Stimulated activated CD4-positive, alpha-beta T cell treated with anti-CD3 and anti-CD28 coated beads, Interleukin-12 subunit alpha, Interleukin-12 subunit beta, amount 100 ng/mL, for 48 hours (primary cell): ENCODE measurements around the gene MAML3.

Source experiments
- DNase-seq, 3 donors: peaks; one replicate each; pipeline ENCODE4 v3.0.0-alpha.2; 2020; ENCODE audit warnings: low read depth in 2 of 3, low spot score in 1 of 3

The MAML3 gene

GRCh38 chr4:140102421-140102820, 51.6 kb downstream of the MAML3 start:
- no peak for DNase-seq

- no peak for DNase-seq
Observed at GRCh38 chr4:140100771-140101170, 53.2 kb downstream of the MAML3 start.

DNA sequence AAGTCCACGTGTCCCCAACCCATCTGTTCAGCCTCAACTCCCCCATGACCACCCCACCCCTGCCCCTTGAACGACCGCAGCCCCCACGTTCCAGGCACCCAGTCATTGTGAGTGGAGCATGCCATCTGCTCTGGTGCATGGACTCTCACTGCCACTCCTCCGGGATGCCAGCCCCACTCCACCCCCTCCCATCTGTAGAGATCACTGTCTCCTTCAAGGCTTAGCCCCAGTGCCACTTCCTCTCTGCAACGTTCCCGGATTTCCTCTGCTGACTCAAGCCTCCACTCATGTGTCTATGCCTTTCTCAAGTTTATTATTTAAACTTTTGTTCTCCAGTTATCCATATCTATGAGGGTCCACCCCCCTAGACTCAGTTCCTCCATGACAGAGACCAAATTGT, 54.0 kb downstream of the MAML3 start:
- no peak for DNase-seq

DNA sequence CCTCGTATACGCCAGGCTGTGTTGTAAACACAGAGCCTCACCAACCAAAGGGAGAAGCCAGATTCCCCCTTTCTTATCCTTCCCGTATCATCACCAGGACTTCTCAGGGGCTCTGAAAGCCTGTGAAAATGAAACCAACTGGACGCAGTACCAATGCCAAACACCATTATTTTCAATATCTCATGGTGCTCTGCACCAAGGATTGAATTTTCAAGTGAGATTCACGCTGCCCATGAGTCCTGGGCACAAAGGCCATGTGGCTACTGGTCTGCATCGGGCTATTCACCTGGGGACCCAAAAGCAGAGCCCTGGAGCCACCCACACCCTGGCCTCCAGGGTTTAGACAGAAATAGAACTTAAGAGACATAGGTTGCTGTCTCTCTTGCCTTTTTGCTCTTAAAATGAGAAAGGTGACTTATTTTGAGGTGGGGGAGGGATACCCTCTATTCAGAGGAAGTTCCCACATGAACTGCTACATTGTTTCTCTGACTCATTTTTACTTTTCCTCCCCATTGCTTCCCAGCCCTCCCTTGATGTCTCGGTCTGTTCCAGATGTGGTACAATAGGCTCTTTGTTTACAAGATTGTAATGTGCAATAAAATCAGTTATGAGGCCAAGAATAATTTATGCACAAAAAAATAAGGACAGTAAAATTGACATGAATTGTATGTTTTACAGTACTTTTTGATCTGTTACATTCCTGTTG, 55.4 kb downstream of the MAML3 start:
- DNase-seq = no peak

- DNase-seq = no peak
Observed at GRCh38 chr4:140097572-140097971, 56.4 kb downstream of the MAML3 start.

GRCh38 chr4:140096921-140097320, 57.1 kb downstream of the MAML3 start:
- no peak for DNase-seq

GRCh38 chr4:140096483-140096861, 57.5 kb downstream of the MAML3 start:
- no peak for DNase-seq

DNA sequence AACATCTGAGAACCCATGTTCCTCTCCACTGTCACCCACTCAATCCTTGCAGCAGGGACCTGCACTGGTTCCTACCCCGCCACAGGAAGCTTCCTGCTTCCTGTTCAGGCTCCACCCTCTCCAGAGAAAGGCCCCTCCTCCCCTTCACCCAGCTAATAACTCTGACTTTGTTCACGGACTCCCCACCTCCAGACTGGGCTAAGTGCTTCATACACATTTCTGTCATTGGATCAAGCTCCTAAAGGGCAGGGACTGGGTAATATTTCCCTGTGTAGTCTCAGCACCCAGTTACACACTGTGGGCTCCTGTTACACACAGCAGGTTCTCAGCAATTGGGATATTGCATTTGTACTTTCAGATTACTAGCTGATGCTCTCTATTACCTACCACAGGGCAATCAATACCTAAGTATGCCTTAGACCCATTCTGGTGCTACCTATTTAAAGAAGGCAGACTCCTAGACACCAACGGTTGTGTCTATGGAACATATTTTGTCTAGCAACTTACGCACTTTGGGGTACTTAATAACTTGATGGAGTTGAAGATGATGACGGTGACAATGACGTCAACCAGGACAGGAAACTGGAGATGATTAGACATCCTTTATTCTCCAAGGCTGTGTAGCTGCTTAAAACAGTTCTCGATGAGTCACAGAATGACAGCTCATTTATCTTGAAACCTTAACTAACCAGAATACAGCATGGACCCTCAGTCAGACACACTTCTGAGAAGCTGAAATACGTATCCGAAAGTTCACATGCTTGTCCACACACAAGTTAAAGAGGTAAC, 58.1 kb downstream of the MAML3 start:
- peak; percentile 42 to 72 (median 48) for DNase-seq

GRCh38 chr4:140094438-140095420, 59.3 kb downstream of the MAML3 start:
- peak; percentile 38 to 48 (median 39) for DNase-seq

GRCh38 chr4:140092094-140092851, 61.7 kb downstream of the MAML3 start:
- DNase-seq = no peak

DNA sequence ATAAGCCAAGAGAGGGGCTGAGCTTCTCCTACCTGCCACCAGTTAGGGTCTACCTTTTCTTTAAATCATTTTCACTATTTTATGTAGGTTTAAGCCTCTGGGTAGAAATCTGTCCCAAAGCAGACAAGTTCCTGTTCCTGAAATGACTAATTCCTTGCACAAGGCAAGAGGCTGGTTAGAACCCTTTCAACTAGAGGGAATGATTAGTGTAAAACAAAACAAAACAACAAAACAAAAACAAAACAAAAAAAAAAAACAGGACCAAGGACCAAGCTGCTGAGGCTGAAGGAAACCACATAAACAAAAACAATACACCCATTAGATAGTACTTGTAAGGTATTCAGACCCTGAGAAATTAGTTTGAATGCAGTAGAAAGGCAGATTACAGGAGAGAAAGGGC, 62.7 kb downstream of the MAML3 start:
- no peak for DNase-seq

GRCh38 chr4:140090215-140090731, 63.7 kb downstream of the MAML3 start:
- DNase-seq = no peak

- DNase-seq = no peak
Observed at GRCh38 chr4:140089216-140089615, 64.8 kb downstream of the MAML3 start.

GRCh38 chr4:140088323-140088967, 65.5 kb downstream of the MAML3 start:
- no peak for DNase-seq

DNA sequence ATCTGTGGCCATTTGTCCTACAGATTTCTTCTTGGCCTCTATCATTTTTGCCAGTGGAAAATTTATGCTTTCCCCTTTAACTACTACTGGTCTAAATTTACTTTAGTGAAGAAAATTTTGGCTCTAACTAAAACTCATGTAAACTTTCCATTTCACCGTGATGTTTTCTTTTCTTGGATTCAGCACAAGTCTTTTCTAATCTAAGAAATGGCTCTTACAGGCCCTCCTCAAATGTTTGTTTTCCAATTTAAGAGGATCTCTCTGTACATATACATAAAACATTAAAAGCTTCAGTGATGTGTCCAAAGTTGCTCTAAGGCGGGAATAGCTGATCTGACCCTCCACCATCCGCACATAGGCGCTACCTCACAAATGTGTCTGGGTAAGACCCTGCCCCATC, 68.1 kb downstream of the MAML3 start:
- DNase-seq = no peak

GRCh38 chr4:140085062-140085622, 68.8 kb downstream of the MAML3 start:
- no peak for DNase-seq

GRCh38 chr4:140084385-140084784, 69.6 kb downstream of the MAML3 start:
- DNase-seq = no peak

DNA sequence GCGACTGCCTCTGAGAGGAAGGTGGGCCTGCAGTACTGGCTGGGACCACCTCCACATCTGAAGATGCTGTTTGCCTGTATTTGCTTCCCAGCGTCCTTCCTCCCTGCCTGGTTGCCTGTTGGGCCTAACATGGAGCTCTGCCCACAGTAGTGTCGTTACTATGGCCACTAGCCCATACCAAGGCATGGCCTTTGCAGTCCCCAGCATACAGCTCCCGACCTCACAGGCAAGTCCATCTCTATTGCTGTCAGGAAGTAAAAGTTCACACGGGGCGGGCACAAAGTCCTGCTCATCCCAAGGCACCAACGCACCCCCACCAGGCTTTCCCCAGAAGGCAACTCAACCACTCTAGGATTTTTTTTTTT, 71.6 kb downstream of the MAML3 start:
- no peak for DNase-seq

- DNase-seq = no peak
Observed at GRCh38 chr4:140081641-140082390, 72.2 kb downstream of the MAML3 start.
